ENCODE data around the gene RGS11.
A peak's percentile ranks its signal among the peaks of the same experiment; 100 is the strongest.
"Not testable (repeated sequence)": the region's sequence is repeated elsewhere in the genome, so short reads cannot be mapped to it uniquely, and the experiment has no call there.

RGS11 gene

DNA sequence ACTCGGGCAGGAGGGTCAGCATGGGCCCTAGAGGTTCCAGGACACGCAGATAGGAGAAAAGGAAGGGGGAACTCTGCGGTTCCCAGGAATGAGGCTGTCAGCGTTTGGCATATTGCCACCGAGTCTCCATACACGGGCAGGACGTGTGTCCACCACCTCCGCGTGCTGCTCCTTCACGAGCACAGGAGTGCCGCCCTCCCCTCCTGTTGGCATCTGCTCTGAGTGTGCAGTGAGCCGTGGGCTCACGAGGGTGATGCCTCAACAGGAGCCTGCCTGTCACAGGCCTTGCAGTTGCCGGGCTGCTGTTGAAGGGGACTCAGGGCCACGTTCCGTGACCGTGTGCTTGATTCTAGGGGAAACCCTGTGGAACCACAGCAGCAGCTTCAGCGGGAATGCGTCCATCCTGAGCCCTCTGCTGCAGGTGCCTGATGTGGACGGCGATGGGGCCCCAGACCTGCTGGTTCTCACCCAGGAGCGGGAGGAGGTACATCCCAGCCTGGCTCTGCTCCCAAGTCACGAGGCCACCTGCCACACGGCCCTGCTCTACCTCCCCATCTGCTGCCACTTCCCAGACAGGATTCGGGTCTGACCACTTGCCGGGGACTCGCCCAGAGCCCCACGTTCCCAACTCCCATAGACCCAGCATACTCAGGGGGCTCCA, 14.6 kb downstream of the RGS11 start:
- no peak for DNase-seq

DNA sequence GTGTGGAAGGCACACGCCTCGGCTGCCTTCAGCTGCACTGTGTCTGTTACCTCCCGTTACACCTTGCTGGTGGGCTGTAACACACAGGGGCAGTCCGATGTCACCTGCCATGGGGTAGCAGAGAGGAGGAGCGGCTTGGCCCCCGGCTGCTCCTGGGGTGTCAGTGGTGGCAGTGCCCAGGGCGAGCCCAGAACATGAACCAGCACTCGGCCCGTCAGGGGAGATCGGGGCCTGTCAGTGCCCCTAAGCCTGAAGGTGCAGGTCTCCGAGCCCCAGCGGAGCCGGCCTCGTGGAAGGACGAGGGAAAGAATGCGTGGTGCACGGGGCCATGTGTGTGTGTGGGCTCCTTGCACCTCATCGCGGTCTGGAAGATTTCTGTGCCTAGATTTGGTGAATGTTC, 15.4 kb downstream of the RGS11 start:
- DNase-seq = no peak

DNA sequence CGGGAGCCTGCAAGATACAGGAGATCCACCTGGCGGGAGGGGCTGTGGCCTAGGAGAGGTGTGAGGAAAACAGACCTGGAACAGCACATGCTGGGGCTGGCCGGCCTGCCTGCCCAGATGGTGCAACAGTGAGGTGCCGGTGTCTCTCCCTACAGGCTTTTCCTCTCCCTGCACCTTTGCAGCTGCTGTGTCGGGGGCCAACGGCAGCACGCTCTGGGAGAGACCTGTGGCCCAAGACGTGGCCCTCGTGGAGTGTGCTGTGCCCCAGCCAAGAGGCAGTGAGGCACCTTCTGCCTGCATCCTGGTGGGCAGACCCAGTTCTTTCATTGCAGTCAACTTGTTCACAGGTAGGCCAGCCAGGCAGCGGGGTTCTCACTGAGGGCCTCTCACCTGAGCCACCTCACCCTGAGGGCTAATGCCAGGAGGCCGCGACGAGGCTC, 15.9 kb downstream of the RGS11 start:
- DNase-seq = no peak

DNA sequence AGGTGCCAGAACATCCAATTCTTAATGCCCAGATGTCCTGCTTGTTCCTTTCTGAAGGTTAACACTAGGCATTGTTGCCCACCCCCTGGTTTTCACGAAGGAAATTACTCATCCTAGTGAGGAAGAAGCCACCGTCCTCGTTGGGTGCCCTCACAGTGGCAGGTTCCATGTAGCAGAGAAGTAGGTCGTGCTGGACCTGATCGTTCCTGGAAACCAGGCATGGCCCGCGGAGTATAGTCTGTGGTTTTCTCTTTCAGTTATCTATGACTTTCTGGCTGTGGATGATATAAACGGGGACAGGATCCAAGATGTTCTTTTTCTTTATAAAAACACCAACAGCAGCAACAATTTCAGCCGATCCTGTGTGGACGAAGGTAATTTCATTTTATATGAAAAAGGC, 16.5 kb downstream of the RGS11 start:
- no peak for DNase-seq

DNA sequence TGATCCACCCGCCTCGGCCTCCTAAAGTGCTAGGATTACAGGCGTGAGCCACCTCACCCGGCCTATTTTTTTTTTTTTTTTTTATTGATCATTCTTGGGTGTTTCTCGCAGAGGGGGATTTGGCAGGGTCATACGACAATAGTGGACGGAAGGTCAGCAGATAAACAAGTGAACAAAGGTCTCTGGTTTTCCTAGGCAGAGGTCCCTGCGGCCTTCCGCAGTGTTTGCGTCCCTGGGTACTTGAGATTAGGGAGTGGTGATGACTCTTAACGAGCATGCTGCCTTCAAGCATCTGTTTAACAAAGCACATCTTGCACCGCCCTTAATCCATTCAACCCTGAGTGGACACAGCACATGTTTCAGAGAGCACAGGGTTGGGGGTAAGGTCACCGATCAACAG, 17.7 kb downstream of the RGS11 start:
- DNase-seq = not testable (repeated sequence)

DNA sequence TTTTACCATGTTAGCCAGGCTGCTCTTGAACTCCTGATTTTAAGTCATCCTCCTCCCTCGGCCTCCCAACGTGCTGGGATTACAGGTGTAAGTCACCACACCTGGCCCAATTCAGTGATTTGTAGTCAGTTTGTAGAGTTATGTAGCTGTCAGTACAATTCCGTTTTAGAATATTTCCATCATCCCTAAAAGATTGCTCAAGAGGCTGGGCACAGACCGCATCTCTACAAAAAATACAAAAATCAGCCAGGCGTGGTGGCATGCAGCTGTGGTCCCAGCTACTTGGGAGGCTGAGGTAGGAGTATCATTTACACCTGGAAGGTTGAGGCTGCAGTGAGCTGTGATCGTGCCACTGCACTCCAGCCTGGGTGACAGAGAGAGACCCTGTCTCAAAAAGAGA, 20.6 kb downstream of the RGS11 start:
- DNase-seq = no peak

DNA sequence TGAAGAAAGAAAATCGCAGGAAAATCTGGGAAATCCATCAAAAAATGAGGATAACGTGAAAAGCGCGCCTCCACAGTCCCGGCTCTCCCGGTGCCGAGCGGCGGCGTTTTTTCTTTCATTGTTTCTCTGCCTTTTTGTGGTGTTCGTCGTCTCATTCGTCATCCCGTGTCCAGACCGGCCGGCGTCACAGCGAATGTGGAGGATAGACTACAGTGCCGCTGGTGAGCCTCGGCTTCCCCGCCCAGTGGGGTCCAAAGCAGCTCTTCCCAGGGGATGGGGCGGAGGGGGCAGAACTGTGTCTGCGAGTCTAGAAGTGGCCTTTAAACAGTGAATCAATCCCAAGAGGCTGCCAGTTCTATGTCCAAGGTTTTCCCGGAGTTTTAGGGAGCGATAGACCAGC, 21.3 kb downstream of the RGS11 start:
- DNase-seq = no peak

DNA sequence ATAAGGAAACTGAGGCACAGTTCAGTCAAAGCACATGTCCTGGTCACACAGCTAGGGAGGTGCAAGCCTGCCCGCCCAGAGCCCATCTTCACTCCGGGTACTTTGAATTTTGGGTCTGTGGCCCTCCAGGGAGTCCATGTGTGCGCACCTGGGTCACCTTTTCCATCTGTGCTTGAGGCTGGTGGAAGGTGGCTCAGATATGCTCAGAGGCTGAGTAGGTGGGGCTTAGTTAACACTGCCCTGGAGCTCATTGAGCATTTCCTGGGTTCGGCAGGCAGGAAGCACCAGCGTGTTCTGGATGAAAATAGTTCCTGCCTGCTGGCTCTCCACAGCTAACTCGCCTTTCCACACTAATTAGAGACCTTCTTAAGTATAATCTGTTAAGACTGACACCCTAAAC, 21.9 kb downstream of the RGS11 start:
- no peak for DNase-seq

DNA sequence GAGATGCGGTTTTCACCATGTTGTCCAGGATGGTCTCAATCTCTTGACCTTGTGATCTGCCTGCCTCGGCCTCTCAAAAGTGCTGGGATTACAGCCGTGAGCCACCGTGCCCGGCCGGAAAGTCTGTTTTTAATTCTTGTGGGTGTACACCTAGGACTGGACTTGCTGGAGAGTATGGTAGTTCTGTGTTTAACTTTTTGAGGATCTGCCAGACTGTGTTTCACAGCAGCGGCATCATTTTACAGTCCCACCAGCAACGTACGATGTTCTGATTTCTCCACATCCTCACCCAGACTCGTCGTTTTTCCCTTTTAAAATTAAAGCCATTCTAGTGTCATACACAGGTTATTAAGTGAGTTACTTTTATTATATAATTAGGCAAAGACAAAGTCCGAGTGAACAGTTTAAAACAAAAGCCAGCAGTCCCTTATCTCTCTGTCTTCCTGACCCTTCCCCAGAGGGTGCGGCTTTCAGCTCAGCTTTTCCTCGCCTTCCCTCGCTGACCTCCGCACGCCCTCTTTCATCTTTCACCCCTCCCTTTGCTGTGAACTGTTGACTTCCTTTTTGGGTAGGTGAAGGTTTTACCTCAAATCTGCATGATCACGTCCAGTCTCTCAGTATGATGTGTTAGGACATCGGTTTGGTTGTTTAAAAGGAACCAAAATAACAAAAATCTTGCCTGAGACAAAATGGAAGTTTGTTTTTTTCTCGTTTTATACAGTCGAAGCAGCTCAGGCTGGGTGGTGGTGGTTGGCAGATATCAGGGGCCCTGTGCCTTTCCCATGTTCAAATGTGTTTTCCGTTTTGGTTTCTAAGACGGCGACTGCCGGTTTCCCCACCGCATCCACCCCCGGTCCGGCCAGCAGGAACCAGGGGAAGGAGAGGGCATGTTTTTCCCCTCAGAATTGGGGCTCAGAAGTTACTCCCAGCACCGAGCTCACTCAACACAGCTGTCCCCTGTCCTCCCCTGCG, 23.1 kb downstream of the RGS11 start:
- DNase-seq = peak; percentile 30 to 43

DNA sequence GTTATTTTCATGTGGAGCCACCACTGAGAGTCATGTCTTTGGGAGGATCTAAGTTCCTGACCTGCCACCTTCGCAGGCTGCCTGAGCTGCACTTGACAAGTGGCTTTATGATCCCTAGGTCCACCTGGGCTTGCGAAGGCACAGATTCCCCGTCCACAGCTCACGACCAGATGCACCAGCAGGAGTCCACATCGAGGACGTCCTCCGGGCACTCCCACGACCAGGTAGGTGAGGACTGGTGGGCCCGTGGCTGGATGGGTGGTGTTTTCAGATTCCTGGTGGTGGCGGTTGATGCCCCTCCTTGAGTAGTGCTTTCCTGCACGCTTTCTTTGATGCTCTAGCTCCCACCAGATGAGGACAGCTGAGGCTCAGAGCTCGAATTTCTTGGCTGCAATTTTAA, 26.3 kb downstream of the RGS11 start:
- no peak for DNase-seq

DNA sequence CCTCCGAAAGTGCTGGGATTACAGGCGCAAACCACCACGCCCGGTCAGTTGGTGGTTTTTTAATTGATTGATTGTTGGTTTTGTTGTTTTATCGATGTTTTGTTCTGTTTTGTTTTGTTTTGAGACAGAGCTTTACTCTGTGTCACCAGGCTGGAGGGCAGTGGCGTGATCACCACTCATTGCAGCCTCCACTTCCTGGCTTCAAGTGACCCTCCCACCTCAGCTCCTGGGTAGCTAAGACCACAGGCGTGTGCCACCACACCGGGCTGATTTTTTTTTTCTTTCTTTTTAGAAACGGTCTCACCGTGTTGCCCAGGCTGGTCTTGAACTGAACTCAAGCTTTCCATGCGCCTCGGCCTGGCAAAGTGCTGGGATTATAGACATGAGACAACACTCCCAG, 28.7 kb downstream of the RGS11 start:
- DNase-seq = no peak

DNA sequence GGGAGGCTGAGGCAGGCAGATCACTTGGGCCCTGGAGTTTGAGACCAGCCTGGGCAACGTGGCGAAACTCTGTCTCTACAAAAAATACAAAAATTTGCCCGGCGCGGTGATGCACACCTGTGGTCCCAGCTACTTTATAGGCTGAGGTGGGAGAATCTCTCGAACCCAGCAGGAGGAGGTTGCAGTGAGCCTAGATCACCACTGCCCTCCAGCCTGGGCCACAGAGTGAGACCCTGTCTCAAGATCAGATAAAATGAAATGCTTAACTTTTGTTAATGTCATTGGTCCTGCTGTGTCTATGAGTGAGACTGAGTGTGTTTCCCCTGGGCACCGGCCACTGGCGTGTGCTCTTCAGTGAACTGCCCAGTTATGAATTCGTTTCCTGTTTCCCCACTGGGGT, 30.6 kb downstream of the RGS11 start:
- no peak for DNase-seq

DNA sequence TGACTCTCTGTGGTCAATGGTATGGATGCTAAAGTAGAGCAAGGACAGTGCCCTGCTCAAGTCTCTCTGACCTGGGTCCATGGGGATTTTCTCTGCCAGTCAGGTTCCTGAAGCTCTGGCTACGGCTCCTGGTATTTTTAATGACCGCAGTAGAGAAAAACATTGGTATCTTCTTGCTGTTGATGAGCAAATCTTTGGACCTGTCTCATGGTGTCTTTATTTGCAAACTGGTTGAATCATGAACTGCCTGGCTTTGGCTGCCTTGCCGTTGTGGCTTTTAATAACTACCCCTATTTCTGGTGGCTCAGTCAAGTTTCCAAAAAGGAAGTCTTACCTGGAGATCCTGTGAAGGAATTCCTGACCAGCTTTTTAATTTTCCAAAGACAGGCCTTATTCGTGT, 32.4 kb downstream of the RGS11 start:
- DNase-seq = no peak

DNA sequence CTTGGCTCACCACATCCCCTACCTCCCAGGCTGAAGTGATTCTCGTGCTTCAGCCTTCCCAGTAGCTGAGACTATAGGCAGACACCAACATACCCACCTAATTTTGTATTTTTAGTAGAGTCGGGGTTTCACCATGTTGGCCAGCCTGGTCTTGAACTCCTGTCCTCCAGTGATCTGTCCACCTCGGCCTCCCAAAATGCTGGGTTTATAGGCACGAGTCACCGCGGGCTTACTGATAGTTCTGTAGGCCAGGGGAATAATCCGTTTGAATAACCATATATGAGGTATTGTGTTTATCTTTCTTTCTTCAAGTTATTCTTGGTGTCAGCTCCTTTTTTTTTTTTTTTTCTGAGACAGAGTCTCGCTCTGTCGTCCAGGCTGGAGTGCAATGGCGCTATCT, 33.5 kb downstream of the RGS11 start:
- DNase-seq = no peak

DNA sequence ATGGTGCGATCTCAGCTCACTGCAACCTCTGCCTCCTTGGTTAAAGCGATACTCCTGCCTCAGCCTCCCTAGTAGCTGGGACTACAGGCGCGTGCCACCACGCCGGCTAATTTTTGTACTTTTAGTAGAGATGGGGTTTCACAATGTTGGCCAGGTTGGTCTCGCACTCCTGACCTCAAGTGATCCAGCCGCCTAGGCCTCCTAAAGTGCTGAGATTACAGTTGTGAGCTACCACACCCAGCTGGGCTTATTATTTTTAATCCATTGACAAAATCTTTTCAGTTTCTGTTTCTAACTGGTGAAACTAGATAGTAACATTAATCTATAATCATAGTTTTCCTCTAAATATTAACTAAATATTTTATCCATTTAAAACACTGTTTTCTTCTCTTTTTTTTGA, 35.2 kb downstream of the RGS11 start:
- DNase-seq = no peak

DNA sequence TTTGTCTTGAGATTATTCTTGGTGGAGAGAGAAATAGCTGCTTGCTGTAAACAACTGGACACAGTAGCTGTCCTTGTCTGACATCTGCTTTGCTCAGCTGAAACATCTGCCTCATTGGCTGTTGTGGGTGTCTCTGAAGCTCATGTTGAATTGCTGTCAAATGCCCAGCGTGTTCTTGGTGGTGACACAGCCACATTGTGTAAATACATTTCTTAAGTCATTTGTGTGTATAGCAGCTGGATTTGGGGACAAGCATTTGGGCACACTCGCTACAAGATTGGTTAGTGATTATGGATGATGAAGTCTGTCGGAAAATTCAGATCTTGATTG, 35.8 kb downstream of the RGS11 start:
- no peak for DNase-seq

DNA sequence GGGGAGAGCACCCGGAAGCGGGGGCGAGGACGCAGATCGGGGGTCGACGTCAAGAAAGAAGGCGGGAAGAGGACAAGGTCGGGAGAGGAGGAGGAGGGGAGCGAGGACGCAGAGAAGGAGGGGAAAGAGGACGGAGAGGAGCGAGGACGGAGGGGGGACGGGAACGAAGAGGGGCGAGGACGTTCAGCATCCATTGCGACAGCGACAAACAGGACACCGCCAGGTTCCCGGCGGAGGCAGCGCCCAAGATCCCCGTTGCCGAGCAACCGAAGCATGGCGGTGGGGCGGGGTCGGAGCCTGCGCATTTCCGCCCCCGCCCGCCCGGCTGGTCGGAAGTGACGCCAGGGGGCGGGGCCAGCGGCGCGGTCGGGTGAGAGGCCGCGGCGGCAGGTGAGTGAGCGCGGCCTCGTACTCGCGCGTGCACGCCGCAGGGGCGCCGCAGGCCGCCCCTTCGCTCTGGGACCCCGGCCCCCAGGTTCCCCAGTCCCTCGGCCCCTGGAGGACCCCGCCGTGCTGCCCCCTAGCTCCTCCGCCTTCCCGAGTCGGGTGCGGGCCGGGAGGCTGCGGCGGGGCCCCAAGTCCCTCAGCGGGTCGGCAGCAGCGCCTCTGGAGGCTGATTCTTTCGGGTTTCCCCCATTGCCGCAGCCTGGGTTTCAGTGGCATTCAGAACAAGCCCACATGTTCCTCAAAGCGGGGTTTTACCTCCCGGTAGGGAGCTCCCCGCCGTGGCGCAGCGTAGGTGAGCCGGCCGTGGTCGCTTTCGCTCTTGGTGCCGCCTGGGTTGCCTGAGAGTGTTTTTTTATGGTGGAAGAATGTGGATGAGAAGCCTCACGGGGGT, 41.1 kb downstream of the RGS11 start, which contains the start of gene FAM234A:
Gene FAM234A, plus strand, starts transcription at position 354 of the 838 bp plus-strand sequence. CDS start 19,593 bp downstream, outside the sequence.
- peak; percentile 96 to 97 for DNase-seq

DNA sequence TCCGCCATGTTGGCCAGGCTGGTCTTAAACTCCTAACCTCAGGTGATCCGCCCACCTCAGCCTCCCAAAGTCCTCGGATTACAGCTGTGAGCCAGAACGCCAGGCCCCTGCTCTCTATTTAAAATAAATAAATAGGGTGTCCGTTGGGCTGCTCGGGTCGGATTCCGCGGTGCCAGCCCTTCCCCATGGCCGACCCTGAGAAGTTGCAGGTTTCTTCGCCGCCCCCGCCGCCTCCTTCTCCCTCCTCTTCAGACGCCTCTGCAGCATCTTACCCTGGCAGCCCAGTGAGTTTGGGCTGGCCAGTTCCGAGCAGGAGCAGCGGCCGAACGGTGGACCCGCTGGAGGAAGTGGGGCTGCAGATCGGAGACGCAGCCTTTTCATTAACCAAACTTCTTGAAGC, 44.8 kb downstream of the RGS11 start:
- no peak for DNase-seq

DNA sequence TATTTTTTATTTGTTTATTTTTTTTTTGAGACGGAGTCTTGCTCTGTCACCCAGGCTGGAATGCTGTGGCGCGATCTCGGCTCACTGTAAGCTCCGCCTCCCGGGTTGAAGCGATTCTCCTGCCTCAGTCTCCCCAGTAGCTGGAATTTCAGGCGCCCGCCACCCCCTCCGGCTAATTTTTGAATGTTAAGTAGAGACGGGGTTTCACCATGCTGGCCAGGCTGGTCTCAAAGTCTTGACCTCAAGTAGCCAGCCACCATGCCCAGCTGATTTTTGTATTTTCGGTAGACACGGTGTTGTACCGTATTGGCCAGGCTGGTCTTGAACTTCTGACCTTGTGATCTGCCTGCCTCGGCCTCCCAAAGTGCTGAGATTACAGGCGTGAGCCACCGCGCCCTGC, 45.4 kb downstream of the RGS11 start:
- not testable (repeated sequence) for DNase-seq

DNA sequence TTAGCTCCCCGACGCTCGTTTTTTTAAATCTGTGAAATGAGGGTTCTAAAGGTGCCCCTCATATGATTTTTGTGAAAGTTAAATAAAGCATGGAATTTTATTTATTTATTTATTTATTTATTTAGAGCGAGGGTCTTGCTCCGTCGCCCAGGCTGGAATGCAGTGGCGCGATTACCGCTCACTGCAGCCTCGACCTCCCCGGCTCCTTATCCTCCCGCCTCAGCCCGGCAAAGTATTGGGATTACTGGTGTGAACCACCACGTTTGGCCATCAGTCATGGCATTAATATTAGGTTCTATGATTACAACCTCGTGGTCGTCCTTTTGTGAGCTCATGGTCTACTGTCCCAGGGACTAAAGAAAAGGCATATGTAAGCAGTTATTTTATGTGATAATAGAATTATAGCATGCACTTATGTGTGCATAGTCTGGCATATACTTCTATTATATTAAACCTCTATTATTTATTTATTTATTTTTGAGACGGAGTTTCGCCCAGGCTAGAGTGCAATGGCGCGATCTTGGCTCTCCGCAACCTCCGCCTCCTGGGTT, 45.9 kb downstream of the RGS11 start:
- no peak for DNase-seq

DNA sequence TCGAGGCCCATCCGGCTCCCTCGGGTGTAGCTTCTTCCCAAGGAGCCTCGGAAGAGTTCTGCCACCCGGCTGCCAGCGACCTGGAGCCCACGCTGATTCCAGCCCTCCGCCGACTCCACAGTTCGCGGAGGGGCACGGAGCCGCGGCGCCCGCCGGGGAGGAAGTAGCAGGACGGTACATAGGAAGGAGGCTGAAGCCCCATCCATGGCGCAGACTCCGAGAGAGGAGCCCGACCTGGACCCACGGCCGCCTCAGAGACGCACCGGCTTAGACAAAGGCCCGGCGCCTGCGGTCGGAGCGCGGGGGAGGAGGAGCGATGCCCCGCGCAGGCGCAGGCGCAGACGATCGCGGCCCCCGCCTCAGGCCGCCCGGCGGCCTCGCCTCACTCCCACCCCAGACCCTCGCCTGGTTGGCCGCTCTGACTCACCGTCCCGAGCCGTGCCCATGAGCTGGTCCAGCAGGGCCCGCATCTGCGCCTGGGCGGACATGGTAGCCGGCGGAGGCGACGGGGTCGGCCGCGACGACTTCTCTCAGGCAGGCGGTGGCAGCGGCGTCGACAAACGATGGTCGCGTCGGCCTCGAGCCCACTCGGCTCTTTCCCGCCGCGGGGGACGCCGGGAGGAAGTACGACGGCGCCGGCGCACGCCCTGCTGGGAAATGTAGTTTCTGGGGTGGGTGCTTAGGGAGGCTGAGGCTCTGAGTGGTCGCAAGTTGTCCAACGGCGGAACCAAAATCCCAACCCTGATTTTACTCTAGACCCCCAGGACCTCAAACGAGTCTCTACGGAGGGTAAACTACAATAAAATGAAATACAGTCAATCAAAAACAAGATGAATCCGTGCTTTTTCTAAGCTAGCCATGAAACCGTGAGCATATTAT, 46.7 kb downstream of the RGS11 start, which contains the start of gene LUC7L:
Gene LUC7L, minus strand, starts transcription at position 598 of the 879 bp plus-strand sequence. Its CDS starts 110 bp downstream, at position 488.
- DNase-seq = peak; percentile 87 to 89
